ENCODE measurements around the gene MKNK1.

Gene MKNK1

DNA sequence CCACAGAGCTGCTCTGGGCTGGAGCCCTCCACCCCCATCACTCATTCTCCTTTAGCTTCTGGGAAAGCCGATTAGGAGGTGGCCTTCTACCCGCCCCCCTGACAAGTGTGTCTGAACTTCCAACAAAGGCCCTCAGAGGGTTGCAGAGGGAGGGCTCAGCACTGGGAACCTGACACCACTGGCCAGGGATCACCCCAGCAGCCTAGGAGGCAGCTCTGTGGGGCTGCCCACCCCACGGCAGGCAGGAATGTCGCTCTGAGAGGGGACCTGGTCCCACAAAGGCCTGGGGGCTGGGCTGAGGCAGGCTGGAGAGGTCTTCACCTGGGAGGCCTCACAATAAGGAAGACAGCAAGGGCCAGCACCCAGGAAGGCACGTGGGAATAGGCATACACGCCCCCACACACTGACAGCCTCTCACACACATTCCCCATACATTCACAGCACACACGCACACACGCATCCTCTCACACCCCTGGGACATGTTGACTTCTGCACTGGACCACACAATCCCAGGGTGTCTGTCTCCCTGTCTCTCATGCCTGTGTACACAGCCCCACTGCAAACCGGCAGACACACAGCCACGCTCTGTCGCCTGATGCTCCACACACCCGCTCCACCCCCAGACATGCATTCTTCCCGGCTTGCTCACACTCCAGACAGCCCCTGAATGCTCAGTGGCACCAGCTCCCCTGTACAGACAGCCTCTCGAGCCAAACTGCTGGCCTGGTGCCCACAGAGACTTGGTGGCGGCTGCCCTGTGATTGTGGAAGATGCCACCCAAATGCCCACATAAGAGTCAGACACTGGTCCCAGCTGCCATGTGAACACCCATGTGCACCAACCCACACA is 83.8 kb downstream of the MKNK1 start:
- DNase-seq, result no peak

DNA sequence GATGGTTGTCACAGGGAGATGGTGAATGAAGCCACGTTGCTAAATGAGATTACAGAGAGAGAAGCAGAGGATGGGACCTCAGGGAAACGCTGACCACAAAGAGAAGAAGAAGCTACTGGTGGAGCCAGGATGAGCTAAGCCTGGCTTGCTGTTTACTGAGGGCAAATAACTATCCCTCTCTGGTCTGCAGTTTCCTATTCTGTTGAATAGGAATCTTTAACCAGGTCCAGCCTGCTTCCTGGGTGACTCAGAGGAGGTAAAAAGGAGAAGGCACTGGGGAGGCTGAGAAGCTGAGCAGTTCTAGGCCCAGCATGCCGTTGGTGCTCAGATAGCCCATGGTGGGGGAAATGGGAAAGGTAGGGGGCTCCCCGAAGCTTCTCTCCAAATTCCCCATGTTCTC is 84.9 kb downstream of the MKNK1 start:
- DNase-seq, result no peak

DNA sequence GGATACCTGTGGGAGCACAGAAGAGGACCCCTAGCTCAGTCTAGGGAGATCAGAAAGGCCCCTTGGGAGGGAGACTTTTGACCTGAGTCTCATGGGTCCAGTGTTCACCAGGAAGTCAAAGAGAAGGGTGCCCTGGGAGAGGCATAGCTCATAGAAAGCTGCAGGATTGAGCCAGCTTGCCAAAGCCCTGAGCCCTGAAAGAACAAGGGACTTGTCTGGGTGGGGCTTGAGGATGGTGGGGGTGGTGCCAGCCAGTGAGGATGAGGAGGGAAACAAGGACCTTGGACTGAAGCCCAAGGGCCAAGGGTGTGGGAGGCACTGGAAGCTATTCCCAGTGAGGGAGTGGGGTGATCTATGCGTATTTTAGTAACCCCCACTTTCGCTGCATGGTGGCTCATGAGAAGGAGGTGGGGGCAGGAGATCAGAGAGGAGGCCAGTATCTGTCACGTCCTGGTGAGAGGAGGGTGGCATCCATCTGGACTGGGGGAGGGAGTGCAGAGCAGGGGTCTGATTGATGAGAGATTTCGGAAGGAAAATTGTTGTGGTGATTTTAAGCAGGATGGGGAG is 86.1 kb downstream of the MKNK1 start:
- DNase-seq, result no peak

GRCh38 chr1:46517010-46517600 is 87.0 kb downstream of the MKNK1 start:
- DNase-seq, result no peak

- no peak for DNase-seq
These were observed 87.7 kb downstream of the MKNK1 start for GRCh38 chr1:46516200-46516950.

DNA sequence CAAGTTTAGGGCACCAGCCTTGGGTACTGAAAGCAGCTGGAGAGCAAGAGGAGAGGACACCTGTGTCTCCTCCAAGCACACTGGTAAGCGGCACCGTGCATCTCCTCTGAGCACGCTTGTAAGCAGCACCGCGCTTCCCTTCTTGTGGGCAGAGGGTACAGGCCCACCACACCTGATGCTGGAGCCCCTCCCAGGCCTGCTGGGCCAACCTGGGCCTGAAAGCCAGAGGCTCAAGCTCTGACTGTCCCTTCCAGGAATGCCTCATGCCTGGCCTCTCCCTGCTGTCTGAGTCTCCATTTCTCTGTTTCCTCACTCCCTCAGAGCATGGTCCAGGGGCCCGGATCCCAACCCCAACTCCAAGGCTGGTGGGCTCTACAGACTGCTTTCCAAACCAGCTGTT is 88.5 kb downstream of the MKNK1 start:
- DNase-seq, result no peak

GRCh38 chr1:46513536-46513935 is 90.5 kb downstream of the MKNK1 start:
- no peak for DNase-seq

DNA sequence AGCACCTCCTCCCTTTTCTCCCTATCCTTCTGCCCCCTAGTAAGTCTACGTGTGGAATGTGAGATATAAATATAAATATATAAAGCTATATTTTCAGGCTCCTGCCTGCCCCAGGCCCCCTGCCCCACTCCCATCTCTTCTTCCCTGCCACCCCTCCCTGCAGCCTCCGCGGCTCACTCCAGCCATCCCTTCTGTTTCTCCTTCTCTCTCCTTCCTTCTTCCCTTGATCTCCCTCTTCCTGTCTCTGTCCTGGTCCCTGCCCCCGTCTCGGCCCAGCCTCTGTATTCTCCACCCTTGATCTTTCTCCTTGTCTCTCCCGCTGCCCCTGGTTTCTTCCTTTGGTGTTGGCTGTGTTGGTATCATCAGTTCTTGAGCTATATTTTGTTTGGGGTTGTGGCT is 91.3 kb downstream of the MKNK1 start:
- no peak for DNase-seq

GRCh38 chr1:46512135-46512791 is 91.8 kb downstream of the MKNK1 start:
- no peak for DNase-seq

- DNase-seq, result no peak
These were observed 93.1 kb downstream of the MKNK1 start for GRCh38 chr1:46510998-46511365.

DNA sequence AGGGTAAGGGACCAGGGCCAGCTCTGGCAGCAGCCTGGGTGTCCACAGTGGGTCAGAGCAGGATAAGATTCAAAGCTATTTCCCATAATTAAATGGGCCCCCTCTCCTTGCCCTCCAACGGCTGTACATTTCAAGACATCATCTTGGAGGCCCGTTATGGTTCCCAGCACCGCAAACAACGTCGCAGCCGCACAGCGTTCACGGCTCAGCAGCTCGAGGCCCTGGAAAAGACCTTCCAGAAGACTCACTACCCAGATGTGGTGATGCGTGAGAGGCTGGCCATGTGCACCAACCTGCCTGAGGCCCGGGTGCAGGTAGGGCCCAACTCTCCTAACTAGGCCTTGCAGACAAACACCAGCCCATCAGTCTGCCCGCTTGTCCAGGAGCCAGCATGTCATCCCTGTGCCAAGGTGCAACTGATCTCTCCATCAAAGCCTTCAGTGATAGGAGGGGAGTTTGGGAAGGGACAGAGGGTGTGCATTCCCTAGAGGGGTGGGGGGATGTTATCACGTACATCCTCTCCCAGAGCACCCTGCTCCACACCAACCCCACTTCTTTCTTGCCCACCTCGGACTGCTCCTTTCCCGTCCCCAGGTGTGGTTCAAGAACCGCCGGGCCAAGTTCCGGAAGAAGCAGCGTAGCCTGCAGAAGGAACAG is 93.6 kb downstream of the MKNK1 start:
- DNase-seq, result no peak

DNA sequence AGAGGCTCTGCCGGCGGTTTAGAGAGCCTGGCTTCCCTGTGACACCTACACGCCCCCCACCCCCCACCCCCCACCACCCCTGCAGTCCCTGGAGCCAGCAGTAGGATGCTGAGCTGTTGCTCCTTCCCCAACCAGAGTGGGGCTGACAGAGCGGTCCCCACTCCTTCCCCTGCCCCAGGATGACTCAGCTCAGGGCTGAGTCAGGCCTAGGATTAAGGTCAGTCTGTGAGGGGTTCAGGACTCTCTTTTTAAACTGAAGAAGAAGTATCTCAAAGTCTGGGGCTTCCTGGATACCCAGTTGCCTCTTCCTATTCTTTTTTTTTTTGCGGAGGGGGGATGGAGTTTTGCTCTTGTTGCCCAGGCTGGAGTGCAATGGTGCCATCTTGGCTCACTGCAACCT is 95.3 kb downstream of the MKNK1 start:
- DNase-seq, result no peak

Measured in effector CD4-positive, alpha-beta T cell (primary cell).